T-cell (primary cell): ENCODE measurements around the gene ZBTB11. TPM values are rescaled to one million over a fixed set of nuclear protein-coding genes. Genes with fewer than 3 reads are reported as not detected.
A peak's percentile ranks its signal among the peaks of the same experiment; 100 is the strongest.

Source experiments
- ATAC-seq, 4 experiments: fragments of 200-7000 bp in 3 of 4; fragments of 150-1000 bp in 1 of 4; cut with Tn5 transposase; replicated peaks in 1 of 4; 1 replicate in 3 of 4; 2 replicates in 1 of 4; pipeline ENCODE4 v1.10.0; 2021; ENCODE audit warnings: moderate library complexity in 3 of 4, mild to moderate bottlenecking in 2 of 4, moderate number of reproducible peaks in 1 of 4
- CTCF ChIA-PET, 2 donors: fragments of 300-600 bp; sonication (Branson Sonifier 250); formaldehyde crosslinking; loops; one replicate each; lab custom pipeline; 2022; ENCODE audit warnings: antibody characterized with exemption in 2 of 2; lab: Charles Lee
- POLR2A ChIA-PET, 2 donors: fragments of 300-600 bp; sonication (Branson Sonifier 250); formaldehyde crosslinking; loops; one replicate each; lab custom pipeline; 2022; ENCODE audit warnings: antibody characterized with exemption in 2 of 2; lab: Charles Lee
- DNase-seq, 35 experiments: peaks; one replicate each; pipeline versions ENCODE4 v3.0.0 to v3.0.0-alpha.2; 2013 to 2023
- H3K27ac ChIP-seq: one replicate; pipeline ENCODE4 v1.5.1; 2013; ENCODE audit warnings: low read length
- H3K27me3 ChIP-seq, 2 experiments: replicated peaks in 1 of 2; 1 replicate in 1 of 2; 2 replicates in 1 of 2; pipeline versions ENCODE4 v1.6.1 to v1.7.0; 2013; ENCODE audit warnings: low read length in 1 of 2, mixed read lengths in 1 of 2; ENCODE audit not compliant: control insufficient read depth in 2 of 2, insufficient read depth in 2 of 2; ENCODE audit errors: extremely low read depth in 1 of 2
- H3K36me3 ChIP-seq, 2 donors: 1 replicate in 1 of 2; 2 replicates in 1 of 2; pipeline versions ENCODE4 v1.6.1 to v1.7.0; 2013; ENCODE audit warnings: low read length in 1 of 2; ENCODE audit not compliant: control insufficient read depth in 2 of 2, insufficient read depth in 1 of 2; ENCODE audit errors: extremely low read depth in 1 of 2
- H3K4me1 ChIP-seq, 2 experiments: 1 replicate in 1 of 2; 2 replicates in 1 of 2; pipeline versions ENCODE4 v1.6.1 to v1.7.0; 2013; ENCODE audit warnings: low read length in 2 of 2, mixed read lengths in 1 of 2; ENCODE audit not compliant: insufficient read depth in 2 of 2, control insufficient read depth in 1 of 2; ENCODE audit errors: extremely low read depth in 1 of 2
- H3K4me3 ChIP-seq, 2 donors: 1 replicate in 1 of 2; 2 replicates in 1 of 2; pipeline versions ENCODE4 v1.5.1 to v1.7.0; 2013; ENCODE audit warnings: mild to moderate bottlenecking in 2 of 2, low read length in 1 of 2, moderate library complexity in 1 of 2; ENCODE audit not compliant: control insufficient read depth in 1 of 2; ENCODE audit errors: extremely low read depth in 1 of 2
- H3K9me3 ChIP-seq: 2 replicates; pipeline ENCODE4 v1.7.0; 2013
- H3K27ac Mint-ChIP-seq, 2 donors: one replicate each; pipeline ENCODE4 v1.8.0; 2020 to 2021; ENCODE audit warnings: mild to moderate bottlenecking in 2 of 2, mixed read lengths in 2 of 2
- H3K27me3 Mint-ChIP-seq, 2 donors: one replicate each; pipeline ENCODE4 v1.8.0; 2021 to 2022; ENCODE audit warnings: mixed read lengths in 2 of 2
- H3K36me3 Mint-ChIP-seq: one replicate; pipeline ENCODE4 v1.8.0; 2021; ENCODE audit warnings: mixed read lengths
- H3K4me1 Mint-ChIP-seq, 3 donors: one replicate each; pipeline ENCODE4 v1.8.0; 2020 to 2022; ENCODE audit warnings: mixed read lengths in 3 of 3, mild to moderate bottlenecking in 1 of 3
- H3K4me3 Mint-ChIP-seq, 3 donors: one replicate each; pipeline ENCODE4 v1.8.0; 2020 to 2022; ENCODE audit warnings: mild to moderate bottlenecking in 3 of 3, mixed read lengths in 3 of 3, moderate library complexity in 3 of 3
- H3K9me3 Mint-ChIP-seq, 3 donors: one replicate each; pipeline ENCODE4 v1.8.0; 2020 to 2022; ENCODE audit warnings: mixed read lengths in 3 of 3
- WGBS: methylation state at CpG from one replicate; pipeline ENCODE4 v1.1.5; 2013; ENCODE audit warnings: missing lambda C conversion rate; ENCODE audit not compliant: insufficient coverage; 5-methylcytosine and 5-hydroxymethylcytosine counted together
- total RNA-seq, 35 experiments: library from RNA in 6 of 35; stranded (reverse) in 6 of 35; fragments of 120-200 nt in 1 of 35; gene quantifications; one replicate each; pipeline versions ENCODE4 v1.2.1 to v1.2.4 and lab custom pipeline; 2013 to 2026

The ZBTB11 gene
- total RNA-seq, 5 donors from 2014 or later (not counting 1 experiment from before 2014, with no cell fraction given): 38.7 to 61.4 (median 45.6) TPM

DNA sequence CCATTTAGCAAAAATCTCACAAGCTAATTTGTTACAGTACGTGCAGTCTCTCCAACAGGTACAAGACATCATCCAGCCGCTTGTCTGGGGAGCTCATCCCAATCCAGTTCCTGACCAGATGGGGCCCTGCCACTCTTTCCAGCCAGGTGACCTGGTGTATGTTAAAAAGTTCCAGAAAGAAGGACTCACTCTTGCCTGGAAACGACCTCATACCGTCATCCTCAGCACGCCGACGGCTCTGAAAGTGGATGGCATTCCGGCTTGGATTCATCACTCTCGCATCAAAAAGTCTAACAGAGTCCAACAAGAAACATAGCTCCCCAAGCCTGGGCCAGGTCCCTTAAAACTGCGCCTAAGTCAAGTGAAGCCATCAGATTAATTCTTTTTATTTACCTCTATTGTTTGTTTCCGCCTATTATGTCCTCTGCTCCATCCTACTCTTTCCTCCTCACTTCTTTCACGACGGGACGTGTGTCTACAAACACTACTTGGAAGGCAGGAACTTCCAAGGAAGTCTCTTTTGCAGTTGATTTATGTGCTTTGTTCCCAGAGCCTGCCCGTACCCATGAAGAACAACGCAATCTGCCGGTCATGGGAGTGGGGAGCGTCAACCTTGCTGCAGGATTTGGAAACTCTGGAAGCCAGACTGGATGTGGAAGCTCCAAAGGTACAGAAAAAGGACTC is 37.5 kb downstream of the ZBTB11 start:
- POLR2A ChIA-PET: no interaction called here
- WGBS: 95% methylated on average over 6 of the region's 18 CpGs
- CTCF ChIA-PET: interaction anchor here in 1 of 2 donors (0.6 kb wide), 1 partner anchor 82 kb away, joined by 4 read pairs; no protein-coding TSS in a partner anchor
- no peaks in the 10 kb centered on the region for H3K36me3 ChIP-seq
- Mint-ChIP-seq H3K27ac (no peak overlapping the region), H3K36me3 (no peaks in the 10 kb centered on the region), H3K27me3 (no peaks in the 10 kb centered on the region), H3K4me3 (no peak overlapping the region), H3K4me1 (peaks cover 18 to 21% (median 21%) of the 10 kb centered on the region in 3 donors), H3K9me3 (no peaks in the 10 kb centered on the region)
- no peak overlapping the region for H3K27ac ChIP-seq
- DNase-seq: no peak
- H3K27me3 ChIP-seq: no peaks in the 10 kb centered on the region
- ATAC-seq: no peak
- peaks cover 2 to 20% of the 10 kb centered on the region in 2 experiments for H3K4me1 ChIP-seq
- no peak overlapping the region for H3K4me3 ChIP-seq
- H3K9me3 ChIP-seq: no peaks in the 10 kb centered on the region

DNA sequence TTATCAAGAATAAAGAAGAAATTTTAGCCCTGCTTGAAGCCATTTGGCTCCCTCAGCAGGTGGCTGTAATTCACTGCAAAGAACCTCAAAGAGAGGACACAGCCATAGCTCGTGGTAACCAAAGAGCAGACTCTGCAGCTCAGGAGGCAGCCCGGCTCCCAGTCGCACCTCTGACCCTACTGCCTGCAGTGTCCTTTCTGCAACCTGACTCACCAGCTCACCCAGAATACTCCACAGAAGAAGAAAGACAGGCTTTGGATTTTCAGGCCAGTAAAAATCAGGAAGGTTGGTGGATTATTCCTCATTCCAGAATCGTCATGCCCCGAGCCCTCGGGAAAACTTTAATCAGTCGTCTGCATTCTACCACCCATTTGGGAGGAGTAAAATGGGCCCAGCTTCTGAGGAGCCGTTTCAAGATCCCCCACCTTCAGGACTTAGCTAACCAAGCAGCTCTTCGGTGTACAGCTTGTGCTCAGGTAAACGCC is 38.6 kb downstream of the ZBTB11 start:
- H3K4me1 Mint-ChIP-seq: peaks cover 7 to 10% (median 10%) of the 10 kb centered on the region in 3 donors
- Histone ChIP-seq H3K4me3 (no peak overlapping the region), H3K27ac (no peak overlapping the region), H3K4me1 (peaks cover 0 to 9% of the 10 kb centered on the region in 2 experiments), H3K27me3 (no peaks in the 10 kb centered on the region), H3K9me3 (no peaks in the 10 kb centered on the region), H3K36me3 (no peaks in the 10 kb centered on the region)
- H3K27ac Mint-ChIP-seq: no peak overlapping the region
- ChIA-PET CTCF (no interaction called here), POLR2A (interaction anchor here in 1 of 2 donors (0.5 kb wide), 1 partner anchor 17 kb away, joined by 5 read pairs; no protein-coding TSS in a partner anchor)
- DNase-seq (no peak), ATAC-seq (peak in 1 of 4 experiments; percentile 28)
- H3K36me3 Mint-ChIP-seq: no peaks in the 10 kb centered on the region
- WGBS: 20% methylated on average over 1 of the region's 10 CpGs
- no peaks in the 10 kb centered on the region for H3K27me3 Mint-ChIP-seq
- H3K9me3 Mint-ChIP-seq: no peaks in the 10 kb centered on the region
- H3K4me3 Mint-ChIP-seq: no peak overlapping the region

DNA sequence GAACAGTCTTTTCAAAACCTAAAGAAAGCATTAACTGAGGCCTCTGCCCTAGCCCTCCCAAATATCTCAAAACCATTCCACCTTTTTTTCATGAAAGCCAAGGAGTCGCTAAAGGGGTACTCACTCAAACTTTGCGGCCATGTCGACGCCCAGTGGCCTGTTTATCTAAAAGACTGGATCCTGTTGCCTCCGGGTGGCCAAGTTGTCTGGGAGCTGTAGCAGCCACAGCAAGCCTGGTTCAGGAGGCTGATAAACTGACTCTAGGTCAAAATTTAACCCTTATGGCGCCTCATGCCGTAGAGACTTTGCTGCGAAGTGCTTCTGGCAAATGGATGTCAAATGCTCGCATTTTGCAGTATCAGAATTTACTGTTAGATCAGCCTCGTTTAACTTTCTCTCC is 39.5 kb downstream of the ZBTB11 start:
- peaks cover 5 to 6% (median 6%) of the 10 kb centered on the region in 3 donors for H3K4me1 Mint-ChIP-seq
- H3K36me3 Mint-ChIP-seq: no peaks in the 10 kb centered on the region
- no peaks in the 10 kb centered on the region for H3K36me3 ChIP-seq
- H3K4me3 ChIP-seq: no peak overlapping the region
- H3K9me3 ChIP-seq: no peaks in the 10 kb centered on the region
- DNase-seq (no peak), ATAC-seq (no peak)
- H3K4me1 ChIP-seq: peaks cover 0 to 7% of the 10 kb centered on the region in 2 experiments
- no peak overlapping the region for H3K4me3 Mint-ChIP-seq
- H3K27ac Mint-ChIP-seq: no peak overlapping the region
- CTCF ChIA-PET: interaction anchor here in 1 of 2 donors (0.6 kb wide), 1 partner anchor 864 kb away, joined by 3 read pairs; no protein-coding TSS in a partner anchor
- H3K27ac ChIP-seq: no peak overlapping the region
- H3K9me3 Mint-ChIP-seq: no peaks in the 10 kb centered on the region
- no peaks in the 10 kb centered on the region for H3K27me3 Mint-ChIP-seq
- 91% methylated on average over 9 of the region's 10 CpGs for WGBS
- no peaks in the 10 kb centered on the region for H3K27me3 ChIP-seq
- POLR2A ChIA-PET: no interaction called here

DNA sequence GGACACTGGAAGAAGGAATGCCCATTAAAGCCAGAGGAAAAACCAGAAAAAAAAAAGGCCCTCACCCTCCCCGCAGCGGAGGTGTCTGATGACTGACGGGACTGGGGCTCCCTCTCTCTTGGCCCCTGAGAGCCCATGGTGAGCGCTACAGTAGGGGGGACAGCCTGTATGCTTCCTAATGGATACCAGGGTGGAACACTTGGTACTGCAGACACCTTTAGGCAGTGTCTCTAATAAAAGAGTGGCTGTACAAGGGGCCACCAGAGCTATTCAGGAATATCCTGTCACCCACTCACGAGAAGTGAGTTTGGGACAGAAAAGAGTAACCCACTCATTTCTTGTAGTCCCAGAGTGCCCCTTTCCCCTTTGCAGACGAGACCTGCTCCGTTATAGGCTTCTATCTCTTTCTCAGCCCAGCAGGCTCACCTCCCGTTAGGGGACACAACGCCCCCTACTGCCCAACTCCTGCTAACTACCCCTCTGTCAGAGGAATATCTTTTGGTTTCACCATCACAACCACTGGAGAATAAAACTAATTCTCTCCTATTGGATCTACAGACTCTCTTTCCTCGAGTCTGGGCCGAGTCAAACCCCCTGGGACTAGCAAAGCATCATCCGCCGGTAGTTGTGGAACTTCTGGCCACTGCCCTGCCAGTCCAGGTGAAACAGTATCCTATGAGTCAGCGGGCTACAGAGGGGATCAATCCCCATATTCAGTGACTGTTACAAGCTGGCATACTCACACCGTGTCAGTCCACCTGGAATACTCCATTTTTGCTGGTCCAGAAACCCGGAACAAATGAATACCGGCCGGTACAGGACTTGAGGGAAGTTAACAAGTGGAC is 40.8 kb downstream of the ZBTB11 start:
- Histone ChIP-seq H3K27me3 (no peaks in the 10 kb centered on the region), H3K9me3 (no peaks in the 10 kb centered on the region), H3K4me3 (no peak overlapping the region), H3K4me1 (peaks cover 0 to 7% of the 10 kb centered on the region in 2 experiments), H3K36me3 (no peaks in the 10 kb centered on the region), H3K27ac (no peak overlapping the region)
- peak; percentile 22 to 77 (median 66) for DNase-seq
- 38% methylated on average over 12 of the region's 18 CpGs for WGBS
- H3K27me3 Mint-ChIP-seq: no peaks in the 10 kb centered on the region
- no peaks in the 10 kb centered on the region for H3K9me3 Mint-ChIP-seq
- no peaks in the 10 kb centered on the region for H3K36me3 Mint-ChIP-seq
- H3K27ac Mint-ChIP-seq: no peak overlapping the region
- POLR2A ChIA-PET: no interaction called here
- CTCF ChIA-PET: interaction anchor here in 1 of 2 donors (0.7 kb wide), 1 partner anchor 33 kb away, joined by 3 read pairs; no protein-coding TSS in a partner anchor
- no peak overlapping the region for H3K4me3 Mint-ChIP-seq
- H3K4me1 Mint-ChIP-seq: peaks cover 4 to 6% (median 5%) of the 10 kb centered on the region in 3 donors
- ATAC-seq: peak; percentile 82 to 91 (median 86)

DNA sequence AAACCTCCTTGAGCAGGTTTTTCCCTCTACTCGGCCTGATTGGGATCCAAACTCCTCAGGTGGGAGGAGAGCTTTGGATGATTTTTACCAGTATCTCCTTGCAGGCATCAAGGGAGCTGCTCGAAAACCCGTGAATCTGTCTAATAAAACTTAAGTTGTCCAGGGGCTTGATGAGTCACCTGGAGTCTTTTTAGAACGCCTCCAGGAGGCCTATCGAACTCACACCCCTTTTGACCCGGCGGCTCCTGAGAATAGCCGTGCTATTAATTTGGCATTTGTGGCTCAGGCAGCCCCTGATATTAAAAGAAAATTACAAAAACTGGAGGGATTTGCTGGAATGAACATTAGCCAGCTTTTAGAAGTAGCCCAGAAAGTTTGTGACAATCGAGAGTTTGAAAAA is 41.6 kb downstream of the ZBTB11 start:
- Mint-ChIP-seq H3K9me3 (no peaks in the 10 kb centered on the region), H3K27ac (no peak overlapping the region), H3K36me3 (no peaks in the 10 kb centered on the region), H3K4me3 (no peak overlapping the region), H3K27me3 (no peaks in the 10 kb centered on the region), H3K4me1 (peaks cover 4 to 6% (median 5%) of the 10 kb centered on the region in 3 donors)
- Histone ChIP-seq H3K27me3 (no peaks in the 10 kb centered on the region), H3K9me3 (no peaks in the 10 kb centered on the region), H3K36me3 (no peaks in the 10 kb centered on the region), H3K27ac (no peak overlapping the region), H3K4me1 (peaks cover 0 to 7% of the 10 kb centered on the region in 2 experiments), H3K4me3 (no peak overlapping the region)
- DNase-seq (no peak), ATAC-seq (no peak)
- CTCF ChIA-PET: interaction anchor here in 1 of 2 donors (0.7 kb wide), 1 partner anchor 32 kb away, joined by 3 read pairs; no protein-coding TSS in a partner anchor
- POLR2A ChIA-PET: no interaction called here
- WGBS: 90% methylated on average over 9 of the region's 9 CpGs

DNA sequence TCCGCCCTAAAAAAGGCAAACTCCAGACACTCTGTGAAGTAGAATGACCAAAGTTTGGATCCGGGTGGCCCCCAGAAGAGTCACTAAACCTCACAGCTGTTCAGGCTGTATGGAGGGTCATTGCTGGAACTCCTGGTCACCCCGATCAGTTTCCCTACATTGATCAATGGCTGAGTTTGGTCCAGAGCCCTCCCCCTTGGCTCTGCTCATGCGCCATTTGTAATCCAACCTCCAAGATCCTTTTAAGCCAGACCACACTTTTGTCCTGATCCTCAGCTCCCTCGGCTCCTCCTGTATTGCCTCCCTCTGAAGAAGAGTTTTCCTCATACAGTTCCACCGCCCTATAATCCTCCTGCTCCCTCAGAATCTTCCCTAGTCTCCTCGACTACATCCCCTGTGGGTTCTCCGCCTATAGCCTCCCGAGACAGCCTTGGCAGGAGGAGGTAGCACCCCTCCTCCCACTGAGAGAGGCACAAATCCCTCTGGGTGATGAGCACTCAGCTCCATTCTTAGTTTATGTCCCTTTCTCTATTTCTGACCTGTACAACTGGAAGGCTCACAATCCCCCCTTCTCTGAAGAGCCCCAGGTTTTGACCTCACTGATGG is 42.2 kb downstream of the ZBTB11 start:
- WGBS: 96% methylated on average over 5 of the region's 9 CpGs
- CTCF ChIA-PET: interaction anchor here in 1 of 2 donors (0.5 kb wide), 1 partner anchor 232 kb away, joined by 8 read pairs; no protein-coding TSS in a partner anchor
- no peak overlapping the region for H3K27ac Mint-ChIP-seq

More for the DNA sequence above, 42.2 kb downstream of the ZBTB11 start:
- Histone ChIP-seq H3K36me3 (no peaks in the 10 kb centered on the region), H3K27ac (no peak overlapping the region), H3K9me3 (no peaks in the 10 kb centered on the region), H3K27me3 (no peaks in the 10 kb centered on the region), H3K4me3 (no peak overlapping the region), H3K4me1 (peaks cover 0 to 7% of the 10 kb centered on the region in 2 experiments)
- POLR2A ChIA-PET: no interaction called here
- ATAC-seq (no peak), DNase-seq (no peak)
- H3K9me3 Mint-ChIP-seq: no peaks in the 10 kb centered on the region
- no peak overlapping the region for H3K4me3 Mint-ChIP-seq
- H3K27me3 Mint-ChIP-seq: no peaks in the 10 kb centered on the region
- H3K36me3 Mint-ChIP-seq: no peaks in the 10 kb centered on the region
- peaks cover 4 to 6% (median 5%) of the 10 kb centered on the region in 3 donors for H3K4me1 Mint-ChIP-seq
